Small intestine (tissue), 7 donors: ENCODE results near the gene TSHZ1. TPM values are rescaled to one million over a fixed set of nuclear protein-coding genes. Genes with fewer than 3 reads are reported as not detected.

ENCODE experiments used
- DNase-seq, 2 donors: peaks; one replicate each; pipeline versions ENCODE4 v3.0.0 to v3.0.0-alpha.2; 2013
- FAIRE-seq: peaks from 2 replicates; lab custom pipeline; 2012; peaks lifted over from hg19 to GRCh38; lab: Jason Lieb, UNC
- H3K27ac ChIP-seq, 3 donors: one replicate each; pipeline ENCODE4 v1.5.1; 2013; ENCODE audit warnings: low read length in 2 of 3, mild to moderate bottlenecking in 2 of 3, control low read depth in 1 of 3, inconsistent platforms in 1 of 3, low read depth in 1 of 3, moderate library complexity in 1 of 3
- H3K27me3 ChIP-seq, 3 donors: one replicate each; pipeline ENCODE4 v1.6.1; 2013; ENCODE audit warnings: low read length in 3 of 3, inconsistent platforms in 1 of 3; ENCODE audit not compliant: control insufficient read depth in 3 of 3, insufficient read depth in 3 of 3
- H3K36me3 ChIP-seq, 3 donors: one replicate each; pipeline ENCODE4 v1.6.1; 2013; ENCODE audit warnings: low read length in 3 of 3, inconsistent platforms in 1 of 3, low read depth in 1 of 3, mild to moderate bottlenecking in 1 of 3, moderate library complexity in 1 of 3; ENCODE audit not compliant: control insufficient read depth in 3 of 3, insufficient read depth in 2 of 3
- H3K4me1 ChIP-seq, 3 donors: one replicate each; pipeline ENCODE4 v1.6.1; 2013; ENCODE audit warnings: low read length in 2 of 3, inconsistent platforms in 1 of 3, low read depth in 1 of 3, mild to moderate bottlenecking in 1 of 3, moderate library complexity in 1 of 3; ENCODE audit not compliant: control insufficient read depth in 3 of 3, insufficient read depth in 2 of 3
- H3K4me3 ChIP-seq, 3 donors: one replicate each; pipeline ENCODE4 v1.5.1; 2013; ENCODE audit warnings: low read length in 3 of 3, control low read depth in 1 of 3, inconsistent platforms in 1 of 3, low read depth in 1 of 3, mild to moderate bottlenecking in 1 of 3, moderate library complexity in 1 of 3
- H3K9me3 ChIP-seq, 2 donors: one replicate each; pipeline ENCODE4 v1.6.1; 2013; ENCODE audit warnings: low read depth in 1 of 2, low read length in 1 of 2; ENCODE audit not compliant: control insufficient read depth in 2 of 2, insufficient read depth in 1 of 2
- WGBS, 3 donors: extraction: QIAGEN DNeasy Blood & Tissue Kit; methylation state at CpG; one replicate each; pipeline ENCODE4 v1.1.7; 2013; 5-methylcytosine and 5-hydroxymethylcytosine counted together
- polyA plus RNA-seq, 4 donors: library from polyadenylated mRNA; stranded (reverse) in 3 of 4; unstranded in 1 of 4; fragments of 200-250 nt in 3 of 4; fragments of 120-200 nt in 1 of 4; gene quantifications; one replicate each; pipeline versions ENCODE4 v1.2.1 to v1.2.3, GENCODE V29; 2013
- donor health status: healthy with polysubstance abuse.
- donor health status: control.
- donor health status: control.
- donor health status: Bipolar disorder and iron deficiency.
- donor health status: healthy.

The TSHZ1 gene
- polyA plus RNA-seq, 4 donors, result 7.3 to 41.9 (median 10.3) TPM

DNA sequence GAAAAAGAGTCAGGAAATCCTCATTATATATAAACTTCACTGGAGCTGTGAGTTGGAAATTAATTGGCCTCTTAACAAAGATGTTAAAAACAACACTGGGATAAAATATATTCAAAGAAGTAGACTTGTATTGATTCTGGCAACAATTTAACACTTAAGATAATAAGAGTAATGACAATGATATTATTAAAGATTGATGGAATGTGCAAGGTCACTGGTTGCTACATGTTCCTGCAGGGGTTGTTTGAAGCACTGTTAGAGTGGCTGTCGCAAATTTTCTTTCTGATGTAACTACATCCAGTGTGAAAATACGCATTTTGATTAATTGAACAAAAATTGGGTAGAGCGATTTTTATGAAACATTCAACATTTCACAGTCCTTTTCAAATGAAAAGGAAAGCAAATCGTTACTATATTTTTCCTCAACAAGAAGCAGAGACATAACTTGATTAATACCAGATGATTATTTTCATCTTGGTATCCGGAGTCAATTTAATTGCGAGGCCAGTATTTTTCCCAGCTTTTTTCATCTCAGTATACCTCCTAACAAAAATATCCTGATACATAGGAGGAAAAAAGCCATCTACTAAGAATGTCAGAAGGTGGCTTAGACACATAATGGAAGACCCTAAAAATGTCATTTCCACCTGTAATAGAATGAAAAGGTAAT, 7.8 kb upstream of the TSHZ1 start:
- no peak for DNase-seq
- no peak for FAIRE-seq
- Histone ChIP-seq H3K27ac (no peak overlapping the region), H3K4me1 (peaks cover 2 to 24% (median 9%) of the 10 kb centered on the region in 3 donors), H3K9me3 (no peaks in the 10 kb centered on the region), H3K4me3 (no peak overlapping the region), H3K27me3 (peaks cover 0 to 7% (median 0%) of the 10 kb centered on the region in 3 donors), H3K36me3 (peaks cover 2 to 18% (median 3%) of the 10 kb centered on the region in 3 donors)
- 83 to 92% (median 89%) methylated on average over 6 of the region's 6 CpGs for WGBS, 3 donors

DNA sequence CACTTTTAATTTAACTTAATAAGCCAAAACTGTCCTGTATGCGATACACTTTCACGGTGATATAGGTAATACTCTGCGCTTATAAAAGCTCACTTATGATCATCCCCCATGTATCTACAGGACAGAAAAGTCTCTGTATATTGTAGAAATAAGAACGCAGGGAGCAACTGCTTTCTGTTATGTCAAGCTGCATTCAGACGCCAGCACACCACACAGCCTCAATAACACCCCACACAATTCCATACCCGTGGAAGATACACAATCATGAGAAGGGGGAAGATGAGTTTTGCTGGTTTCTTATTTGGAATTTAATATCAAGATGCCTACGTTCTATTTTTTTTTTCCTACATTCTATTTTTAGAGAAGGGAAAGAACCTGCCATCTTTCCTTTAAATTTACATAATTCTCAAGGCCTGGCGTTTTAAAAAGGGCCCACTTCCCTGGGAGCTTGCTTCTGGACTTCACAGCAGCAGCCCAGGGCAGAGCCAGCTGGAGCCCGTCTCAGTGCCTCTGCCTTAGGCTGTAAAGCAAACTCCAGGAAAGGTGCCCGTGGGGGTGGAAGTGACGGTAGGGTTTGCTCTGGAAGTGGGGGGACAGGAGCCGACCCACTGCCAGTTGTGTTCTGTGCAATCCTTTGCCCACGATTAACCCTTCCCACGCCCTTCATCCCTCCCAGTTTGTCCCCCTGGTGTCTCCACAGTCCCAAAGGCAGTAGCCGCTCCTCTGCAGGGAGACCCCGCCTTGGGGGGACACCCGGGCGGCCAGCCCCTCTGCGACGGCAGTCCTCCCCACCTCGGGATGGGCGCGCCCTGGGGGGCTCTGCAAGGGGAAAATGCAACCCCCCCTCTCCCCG, 7.0 kb upstream of the TSHZ1 start:
- peak in 1 of 2 donors; percentile 40 for DNase-seq
- H3K4me1 ChIP-seq, result peaks cover 2 to 24% (median 9%) of the 10 kb centered on the region in 3 donors
- peak overlapping the region in 2 of 3 donors; percentile 1 to 40 for H3K27ac ChIP-seq
- FAIRE-seq, result no peak
- H3K27me3 ChIP-seq, result peaks cover 0 to 7% (median 0%) of the 10 kb centered on the region in 3 donors
- WGBS, 3 donors, result 50 to 61% (median 56%) methylated on average over 24 of the region's 24 CpGs
- peaks cover 2 to 15% (median 3%) of the 10 kb centered on the region in 3 donors for H3K36me3 ChIP-seq
- H3K9me3 ChIP-seq, result no peaks in the 10 kb centered on the region
- peak overlapping the region in 2 of 3 donors; percentile 46 to 56 for H3K4me3 ChIP-seq

GRCh38 chr18:75204269-75204731, 6.3 kb upstream of the TSHZ1 start:
- no peak for FAIRE-seq
- Histone ChIP-seq H3K9me3 (no peaks in the 10 kb centered on the region), H3K36me3 (peaks cover 2 to 15% (median 3%) of the 10 kb centered on the region in 3 donors), H3K27me3 (peaks cover 0 to 7% (median 0%) of the 10 kb centered on the region in 3 donors), H3K27ac (peak overlapping the region in 2 of 3 donors; percentile 45 to 48), H3K4me1 (peaks cover 2 to 24% (median 9%) of the 10 kb centered on the region in 3 donors), H3K4me3 (peak overlapping the region in 2 of 3 donors; percentile 46 to 56)
- WGBS, 3 donors, result 16 to 37% (median 24%) methylated on average over 35 of the region's 35 CpGs
- DNase-seq, result no peak

DNA sequence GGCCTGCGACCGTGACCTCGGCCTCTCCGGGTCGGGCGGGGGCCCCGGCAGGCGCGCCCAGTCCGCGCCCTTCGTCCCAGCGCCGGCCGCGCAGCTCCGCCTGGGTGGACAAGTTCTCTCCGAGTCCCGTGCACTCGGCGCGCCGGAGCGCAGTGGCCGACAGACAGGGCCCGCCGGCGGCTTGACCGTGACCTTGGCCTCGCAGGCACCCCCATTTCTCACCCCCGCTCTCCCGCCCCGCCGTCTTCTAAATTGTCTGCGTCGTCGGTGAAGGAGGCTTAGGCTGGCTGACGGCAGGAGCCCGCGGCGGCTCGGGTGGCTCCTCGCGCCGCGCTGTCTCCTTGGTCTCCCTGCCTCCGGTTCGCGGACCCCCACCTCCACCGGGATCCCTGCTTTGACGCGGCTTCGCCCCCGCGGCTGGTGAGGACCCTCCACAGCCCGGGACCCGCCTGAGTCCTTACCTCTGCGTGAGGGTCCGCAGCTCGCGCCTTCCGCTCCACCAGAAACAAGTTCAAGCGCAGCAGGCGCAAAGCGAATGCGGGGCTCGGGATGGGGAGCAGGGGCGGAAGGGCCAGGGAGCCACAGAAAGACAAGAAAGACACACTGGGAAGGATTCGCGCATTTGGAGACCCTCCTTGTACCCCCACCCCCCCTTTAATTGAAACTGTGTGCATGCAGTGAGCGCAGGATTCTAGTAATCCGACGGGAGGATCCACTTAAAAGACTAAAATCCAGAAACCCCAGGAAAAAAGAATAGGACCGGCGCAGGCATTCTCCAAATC, 5.7 kb upstream of the TSHZ1 start:
- peak overlapping the region in 2 of 3 donors; percentile 45 to 48 for H3K27ac ChIP-seq
- peaks cover 2 to 24% (median 9%) of the 10 kb centered on the region in 3 donors for H3K4me1 ChIP-seq
- WGBS, 3 donors, result 16 to 27% (median 21%) methylated on average over 58 to 75 of the region's 75 CpGs
- no peaks in the 10 kb centered on the region for H3K9me3 ChIP-seq
- FAIRE-seq (no peak), DNase-seq (peak in 1 of 2 donors; percentile 74)
- peak overlapping the region; percentile 28 to 56 (median 46) for H3K4me3 ChIP-seq
- peaks cover 0 to 7% (median 0%) of the 10 kb centered on the region in 3 donors for H3K27me3 ChIP-seq
- H3K36me3 ChIP-seq, result peaks cover 2 to 15% (median 3%) of the 10 kb centered on the region in 3 donors

DNA sequence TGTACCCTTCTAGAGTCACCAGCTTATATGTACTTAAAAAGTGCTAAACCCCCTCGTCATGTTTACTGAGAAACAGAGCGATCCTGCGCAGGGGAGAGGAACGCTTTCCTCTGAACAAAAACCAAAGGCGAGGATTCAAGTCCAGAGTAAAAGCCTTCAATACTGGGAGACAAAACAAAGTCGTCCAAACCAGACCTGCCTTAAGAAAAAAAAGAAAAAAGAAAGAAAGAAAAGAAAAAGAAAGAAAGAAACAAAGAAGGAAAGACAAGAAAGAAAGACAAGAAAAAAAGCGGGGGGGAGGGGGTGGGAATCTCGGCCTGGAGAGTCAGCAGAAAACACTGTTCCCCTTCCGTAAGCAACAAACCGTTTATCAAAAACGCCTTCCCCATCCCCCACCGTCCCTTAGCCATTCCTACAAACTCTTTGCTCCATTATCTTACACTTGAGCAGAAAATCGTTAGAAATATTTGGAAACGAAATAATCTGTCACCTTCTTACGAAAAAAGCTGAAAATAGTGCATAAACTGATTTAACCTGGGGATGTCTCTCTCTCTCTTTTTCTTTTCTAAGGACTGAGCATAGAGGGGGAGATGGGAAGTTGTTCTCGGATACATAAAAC, 5.0 kb upstream of the TSHZ1 start:
- Histone ChIP-seq H3K36me3 (peaks cover 0 to 9% (median 3%) of the 10 kb centered on the region in 3 donors), H3K9me3 (no peaks in the 10 kb centered on the region), H3K4me1 (peaks cover 2 to 28% (median 9%) of the 10 kb centered on the region in 3 donors), H3K4me3 (peak overlapping the region in 2 of 3 donors; percentile 28 to 56), H3K27me3 (peaks cover 0 to 7% (median 0%) of the 10 kb centered on the region in 3 donors), H3K27ac (peak overlapping the region in 2 of 3 donors; percentile 45 to 48)
- WGBS, 3 donors, result 69 to 78% (median 73%) methylated on average over 16 of the region's 16 CpGs
- FAIRE-seq (no peak), DNase-seq (peak in 1 of 2 donors; percentile 28)

DNA sequence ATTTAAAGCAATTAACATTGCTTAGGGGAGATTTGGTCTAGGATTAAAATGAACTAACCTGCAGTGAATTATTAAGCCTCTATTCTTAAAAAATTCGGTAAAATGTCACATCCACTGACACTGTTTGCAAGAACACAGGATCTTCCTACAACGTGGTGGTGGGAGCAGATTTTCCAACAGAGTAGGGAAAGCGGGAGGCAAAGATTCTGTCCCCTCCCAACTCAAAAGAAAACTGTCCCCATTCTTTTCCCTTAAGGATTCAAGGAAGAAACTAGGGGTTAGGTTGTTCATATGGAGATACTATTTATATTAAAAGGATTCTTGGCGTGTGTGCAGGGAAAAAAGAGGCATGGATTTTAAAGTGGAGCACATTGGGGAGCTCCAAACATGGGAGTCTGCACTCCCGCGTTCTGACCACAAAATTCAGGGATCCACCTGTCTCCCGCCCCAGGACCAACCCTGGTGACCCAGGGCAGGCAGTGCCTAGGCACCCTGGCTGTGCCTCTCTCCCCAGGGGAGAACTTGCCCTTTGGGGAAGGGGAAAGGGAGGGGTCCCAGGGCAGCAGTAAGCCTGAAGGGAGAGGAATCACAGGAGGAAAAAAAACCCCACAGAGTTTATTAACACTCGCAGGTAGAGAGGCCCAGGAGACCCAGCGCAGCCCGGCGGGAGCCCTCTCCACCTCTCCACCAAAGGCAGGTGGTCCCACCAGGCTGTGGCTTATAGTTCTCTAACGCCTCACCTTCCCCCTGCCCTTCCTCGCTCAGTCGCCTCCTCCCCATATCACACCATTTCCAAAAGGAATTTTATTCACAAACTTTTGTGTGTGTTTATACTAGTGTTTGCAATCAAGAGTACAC, 3.9 kb upstream of the TSHZ1 start:
- WGBS, 3 donors, result 65 to 77% (median 71%) methylated on average over 14 of the region's 14 CpGs

More for the DNA sequence above, 3.9 kb upstream of the TSHZ1 start:
- no peak for FAIRE-seq
- Histone ChIP-seq H3K27ac (peak overlapping the region in 2 of 3 donors; percentile 29 to 96), H3K36me3 (peaks cover 0 to 5% (median 3%) of the 10 kb centered on the region in 3 donors), H3K4me1 (peaks cover 2 to 28% (median 9%) of the 10 kb centered on the region in 3 donors), H3K9me3 (no peaks in the 10 kb centered on the region), H3K27me3 (peaks cover 0 to 7% (median 0%) of the 10 kb centered on the region in 3 donors), H3K4me3 (peak overlapping the region in 1 of 3 donors; percentile 83)
- peak in 1 of 2 donors; percentile 24 for DNase-seq
